IPS DF 19.7 (cell line): ENCODE measurements around the gene ATP11A.

Experiments
- DNase-seq: peaks from one replicate; pipeline ENCODE4 v3.0.0-alpha.2; 2013; ENCODE audit warnings: low read depth, low spot score

ATP11A gene

GRCh38 chr13:112741835-112742570 lies 52.2 kb downstream of the ATP11A start:
- DNase-seq: no peak

GRCh38 chr13:112742583-112742982 lies 52.7 kb downstream of the ATP11A start:
- DNase-seq: no peak

GRCh38 chr13:112743451-112744167 lies 53.8 kb downstream of the ATP11A start:
- DNase-seq: no peak

GRCh38 chr13:112744168-112745021 lies 54.6 kb downstream of the ATP11A start:
- DNase-seq: no peak

GRCh38 chr13:112746044-112746443 lies 56.2 kb downstream of the ATP11A start:
- DNase-seq: no peak

- DNase-seq: no peak
These were observed 57.4 kb downstream of the ATP11A start for GRCh38 chr13:112747256-112747655.

GRCh38 chr13:112748947-112749735 lies 59.3 kb downstream of the ATP11A start:
- DNase-seq: no peak

GRCh38 chr13:112750570-112750969 lies 60.7 kb downstream of the ATP11A start:
- DNase-seq: no peak

GRCh38 chr13:112751617-112752016 lies 61.8 kb downstream of the ATP11A start:
- DNase-seq: no peak

GRCh38 chr13:112752211-112752610 lies 62.4 kb downstream of the ATP11A start:
- DNase-seq: no peak

GRCh38 chr13:112752711-112753541 lies 63.1 kb downstream of the ATP11A start:
- no peak for DNase-seq

- no peak for DNase-seq
These were observed 64.0 kb downstream of the ATP11A start for GRCh38 chr13:112753833-112754232.

GRCh38 chr13:112754281-112755025 lies 64.6 kb downstream of the ATP11A start:
- DNase-seq: no peak

- no peak for DNase-seq
These were observed 65.5 kb downstream of the ATP11A start for GRCh38 chr13:112755331-112755730.

GRCh38 chr13:112756081-112756480 lies 66.2 kb downstream of the ATP11A start:
- no peak for DNase-seq

GRCh38 chr13:112756511-112756966 lies 66.7 kb downstream of the ATP11A start:
- no peak for DNase-seq

- no peak for DNase-seq
These were observed 67.3 kb downstream of the ATP11A start for GRCh38 chr13:112756967-112757758.

GRCh38 chr13:112757759-112758086 lies 67.9 kb downstream of the ATP11A start:
- no peak for DNase-seq

- DNase-seq: no peak
These were observed 69.2 kb downstream of the ATP11A start for GRCh38 chr13:112759053-112759452.
